Measurements from ENCODE around the gene LYZL4. TPM values are rescaled to one million over a fixed set of nuclear protein-coding genes. Genes with fewer than 3 reads are reported as not detected.

Gene LYZL4
- total RNA-seq, 3 donors from 2014 or later, result not detected

DNA sequence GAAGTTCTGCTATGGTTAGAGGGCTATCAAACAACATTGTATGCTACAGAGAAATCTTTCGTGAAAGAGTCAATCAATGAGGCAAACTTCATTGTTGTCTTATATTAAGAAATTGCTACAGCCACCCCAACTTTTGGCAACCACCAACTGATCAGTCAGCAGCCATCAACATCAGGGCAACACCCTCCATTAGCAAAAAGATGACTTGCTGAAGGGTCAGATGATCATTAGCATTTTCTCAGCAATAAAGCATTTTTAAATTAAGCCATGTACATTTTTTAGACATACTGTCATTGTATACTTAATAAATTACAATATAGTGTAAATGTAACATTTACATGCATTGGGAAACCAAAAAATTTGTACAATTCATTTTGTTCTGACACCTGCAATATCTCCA is 53.1 kb downstream of the LYZL4 start:
- no peaks in the 10 kb centered on the region for H3K9me3 ChIP-seq
- intact Hi-C loops (cut with DNase I, micrococcal nuclease), result no loop called here
- no peak for ATAC-seq
- no peak for DNase-seq
- TF ChIP-seq, protein P1, sequence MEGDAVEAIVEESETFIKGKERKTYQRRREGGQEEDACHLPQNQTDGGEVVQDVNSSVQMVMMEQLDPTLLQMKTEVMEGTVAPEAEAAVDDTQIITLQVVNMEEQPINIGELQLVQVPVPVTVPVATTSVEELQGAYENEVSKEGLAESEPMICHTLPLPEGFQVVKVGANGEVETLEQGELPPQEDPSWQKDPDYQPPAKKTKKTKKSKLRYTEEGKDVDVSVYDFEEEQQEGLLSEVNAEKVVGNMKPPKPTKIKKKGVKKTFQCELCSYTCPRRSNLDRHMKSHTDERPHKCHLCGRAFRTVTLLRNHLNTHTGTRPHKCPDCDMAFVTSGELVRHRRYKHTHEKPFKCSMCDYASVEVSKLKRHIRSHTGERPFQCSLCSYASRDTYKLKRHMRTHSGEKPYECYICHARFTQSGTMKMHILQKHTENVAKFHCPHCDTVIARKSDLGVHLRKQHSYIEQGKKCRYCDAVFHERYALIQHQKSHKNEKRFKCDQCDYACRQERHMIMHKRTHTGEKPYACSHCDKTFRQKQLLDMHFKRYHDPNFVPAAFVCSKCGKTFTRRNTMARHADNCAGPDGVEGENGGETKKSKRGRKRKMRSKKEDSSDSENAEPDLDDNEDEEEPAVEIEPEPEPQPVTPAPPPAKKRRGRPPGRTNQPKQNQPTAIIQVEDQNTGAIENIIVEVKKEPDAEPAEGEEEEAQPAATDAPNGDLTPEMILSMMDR (IDR thresholded peaks at IDR 0.05), result no peak
- H3K4me3 ChIP-seq, result no peak overlapping the region
- no peaks in the 10 kb centered on the region for H3K36me3 ChIP-seq (ENCODE audit: low read depth)
- H3K4me1 ChIP-seq (ENCODE audit: low read depth), result no peaks in the 10 kb centered on the region

DNA sequence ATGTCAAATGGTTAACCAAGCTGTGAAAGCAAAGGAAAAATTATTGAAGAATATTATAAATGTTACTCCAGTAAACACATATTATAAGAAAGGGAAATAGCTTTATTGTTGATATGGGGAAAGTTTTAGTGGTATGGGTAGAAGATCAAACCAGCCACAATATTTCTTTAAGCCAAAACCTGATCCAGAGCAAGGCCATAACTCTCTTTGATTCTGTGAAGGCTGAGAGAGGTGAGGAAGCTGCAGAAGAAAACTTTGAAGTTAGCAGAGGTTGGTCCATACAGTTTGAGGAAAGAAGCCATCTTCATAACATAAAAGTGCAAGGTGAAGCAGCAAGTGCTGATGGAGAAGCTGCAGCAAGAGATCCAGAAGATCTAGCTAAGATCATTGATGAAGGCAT is 54.8 kb downstream of the LYZL4 start:
- Histone ChIP-seq H3K9me3 (no peaks in the 10 kb centered on the region), H3K4me1 (ENCODE audit: low read depth) (no peaks in the 10 kb centered on the region), H3K36me3 (ENCODE audit: low read depth) (no peaks in the 10 kb centered on the region), H3K4me3 (no peak overlapping the region)
- DNase-seq, result no peak
- no peak for ATAC-seq
- intact Hi-C loops (cut with DNase I, micrococcal nuclease), result no loop called here
- TF ChIP-seq, protein P1 (IDR thresholded peaks at IDR 0.05), result no peak

- H3K9me3 ChIP-seq, result no peaks in the 10 kb centered on the region
- TF ChIP-seq, protein P1 (IDR thresholded peaks at IDR 0.05), result no peak
- no peak overlapping the region for H3K4me3 ChIP-seq
- H3K4me1 ChIP-seq (ENCODE audit: low read depth), result no peaks in the 10 kb centered on the region
- DNase-seq, result no peak
- H3K36me3 ChIP-seq (ENCODE audit: low read depth), result no peaks in the 10 kb centered on the region
- ATAC-seq, result no peak
- intact Hi-C loops (cut with DNase I, micrococcal nuclease), result no loop called here
Measured at GRCh38 chr3:42353631-42354030, 56.8 kb downstream of the LYZL4 start.

GRCh38 chr3:42351207-42351606 is 59.2 kb downstream of the LYZL4 start:
- Histone ChIP-seq H3K36me3 (ENCODE audit: low read depth) (no peaks in the 10 kb centered on the region), H3K4me3 (no peak overlapping the region), H3K4me1 (ENCODE audit: low read depth) (no peaks in the 10 kb centered on the region), H3K9me3 (no peaks in the 10 kb centered on the region)
- intact Hi-C loops (cut with DNase I, micrococcal nuclease), result no loop called here
- DNase-seq, result no peak
- no peak for ATAC-seq
- TF ChIP-seq, protein P1 (IDR thresholded peaks at IDR 0.05), result no peak

DNA sequence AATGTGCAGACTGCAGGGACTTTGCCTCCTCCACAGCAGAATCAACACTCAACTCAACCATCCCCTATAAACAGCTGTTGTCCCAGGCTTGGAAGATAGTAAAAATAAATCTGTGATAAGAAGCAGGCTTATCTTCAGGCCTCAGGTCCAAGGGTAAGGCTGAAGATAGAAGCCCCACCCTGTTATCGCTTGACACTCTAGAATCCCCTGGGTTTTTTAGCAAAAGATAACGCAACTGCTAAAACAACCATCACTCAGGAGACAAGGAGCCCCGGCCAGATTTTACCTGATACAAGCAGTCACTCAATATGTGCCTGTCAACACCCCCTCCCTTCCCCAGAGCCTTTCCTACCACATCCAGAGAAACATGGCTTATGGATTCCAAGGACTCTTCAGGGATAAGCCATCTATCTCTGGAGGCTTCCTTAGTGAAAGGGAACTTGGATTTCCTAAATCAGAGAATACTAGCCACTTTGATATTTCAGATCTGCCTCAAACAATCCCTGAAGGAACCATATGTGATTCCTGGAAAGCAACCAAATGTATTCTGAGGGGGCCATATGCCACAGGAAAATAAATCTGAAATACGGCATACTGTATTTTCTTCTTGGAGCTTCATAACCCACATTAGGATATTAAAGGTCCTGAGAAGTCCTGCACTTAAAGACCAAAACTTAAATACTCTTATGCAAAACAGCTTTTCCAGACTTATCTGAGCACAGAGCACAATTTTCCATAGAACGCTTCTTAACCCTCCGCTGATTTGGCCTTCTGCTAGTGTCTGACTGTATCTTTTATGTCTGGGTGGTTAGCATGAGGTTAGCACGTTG is 60.4 kb downstream of the LYZL4 start:
- no peak for DNase-seq
- ATAC-seq, result no peak
- no peaks in the 10 kb centered on the region for H3K36me3 ChIP-seq (ENCODE audit: low read depth)
- no peaks in the 10 kb centered on the region for H3K4me1 ChIP-seq (ENCODE audit: low read depth)
- H3K4me3 ChIP-seq, result no peak overlapping the region
- TF ChIP-seq, protein P1 (IDR thresholded peaks at IDR 0.05), result no peak
- H3K9me3 ChIP-seq, result no peaks in the 10 kb centered on the region
- intact Hi-C loops (cut with DNase I, micrococcal nuclease), result no loop called here

Measured in mucosa of descending colon (tissue), 3 donors.